Activated T-cell treated with anti-CD3 and anti-CD28 coated beads for 48 hours (primary cell): ENCODE results near the gene ITGB5.

Experiments
- DNase-seq: peaks from one replicate; pipeline ENCODE4 v3.0.0-alpha.2; 2020; ENCODE audit warnings: low read depth

ITGB5 gene

DNA sequence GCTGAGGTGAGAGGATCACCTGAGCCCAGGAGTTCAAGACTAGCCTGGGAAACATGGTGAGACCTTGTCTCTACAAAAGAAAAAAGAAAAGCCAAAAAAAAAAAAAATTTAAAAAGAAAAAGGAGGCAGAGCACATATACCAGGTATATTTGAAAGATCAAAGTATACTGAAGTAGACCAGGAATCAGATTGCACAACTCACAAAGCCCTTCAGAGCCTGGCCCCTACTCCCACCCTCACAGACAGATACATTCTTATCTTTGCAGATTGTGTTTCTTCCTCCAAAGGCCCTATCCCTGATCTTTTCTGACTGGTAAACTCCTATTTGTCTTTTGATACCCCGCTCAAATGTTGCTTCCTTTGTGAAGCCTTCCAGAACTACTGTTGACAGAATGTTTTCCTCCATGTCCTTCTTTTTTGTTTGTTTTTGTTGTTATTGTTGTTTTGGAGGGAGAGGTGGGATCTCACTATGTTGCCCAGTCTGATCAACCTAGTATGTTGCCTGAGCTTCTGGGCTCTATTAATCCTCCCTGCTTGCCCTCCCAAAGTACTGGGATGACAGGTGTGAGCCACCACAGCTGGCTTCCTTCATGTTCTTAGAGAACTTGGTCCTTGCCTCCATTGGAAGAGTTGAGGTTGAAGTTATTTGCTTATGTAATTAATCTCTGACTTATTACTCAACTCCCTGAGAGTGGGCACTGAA lies 9.8 kb upstream of the ITGB5 start:
- no peak for DNase-seq

DNA sequence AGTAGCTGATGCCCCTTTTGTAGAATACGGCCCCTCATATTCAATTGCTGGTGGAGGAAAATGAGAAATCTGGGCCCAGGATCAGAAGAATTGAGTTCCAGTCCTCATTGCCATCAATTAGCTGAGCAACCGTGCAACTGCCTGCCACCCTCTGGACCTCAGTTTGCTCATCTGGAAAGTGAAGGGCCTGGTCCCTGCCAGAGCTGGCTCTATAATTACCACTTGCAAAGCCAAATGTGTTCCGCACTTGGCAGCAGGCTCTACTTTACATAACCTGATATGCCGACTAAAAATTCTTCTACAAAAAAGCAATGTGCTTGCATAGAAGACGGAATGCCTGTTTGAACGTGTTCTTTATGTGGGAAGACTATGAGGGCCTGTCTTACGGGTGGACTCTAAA lies 8.6 kb upstream of the ITGB5 start:
- no peak for DNase-seq

DNA sequence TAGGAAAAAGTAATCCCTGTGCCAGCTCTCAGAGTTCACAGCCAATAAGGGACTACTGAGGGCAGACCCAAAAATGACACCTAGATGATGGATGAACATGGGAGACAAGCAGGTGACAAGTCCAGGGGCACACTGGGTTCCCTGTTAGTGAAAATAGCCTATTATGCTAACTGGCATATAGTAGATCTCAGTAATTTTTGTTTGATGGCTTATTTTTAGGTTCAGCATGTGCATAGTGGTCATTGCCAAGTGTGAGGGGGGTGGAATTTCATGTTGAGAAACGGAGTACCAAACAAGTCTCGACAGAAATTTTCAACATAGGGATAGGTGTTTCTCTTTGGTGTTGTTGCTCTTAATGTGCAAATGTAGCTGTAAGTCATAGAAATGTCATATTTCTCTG lies 6.4 kb upstream of the ITGB5 start:
- DNase-seq: no peak

DNA sequence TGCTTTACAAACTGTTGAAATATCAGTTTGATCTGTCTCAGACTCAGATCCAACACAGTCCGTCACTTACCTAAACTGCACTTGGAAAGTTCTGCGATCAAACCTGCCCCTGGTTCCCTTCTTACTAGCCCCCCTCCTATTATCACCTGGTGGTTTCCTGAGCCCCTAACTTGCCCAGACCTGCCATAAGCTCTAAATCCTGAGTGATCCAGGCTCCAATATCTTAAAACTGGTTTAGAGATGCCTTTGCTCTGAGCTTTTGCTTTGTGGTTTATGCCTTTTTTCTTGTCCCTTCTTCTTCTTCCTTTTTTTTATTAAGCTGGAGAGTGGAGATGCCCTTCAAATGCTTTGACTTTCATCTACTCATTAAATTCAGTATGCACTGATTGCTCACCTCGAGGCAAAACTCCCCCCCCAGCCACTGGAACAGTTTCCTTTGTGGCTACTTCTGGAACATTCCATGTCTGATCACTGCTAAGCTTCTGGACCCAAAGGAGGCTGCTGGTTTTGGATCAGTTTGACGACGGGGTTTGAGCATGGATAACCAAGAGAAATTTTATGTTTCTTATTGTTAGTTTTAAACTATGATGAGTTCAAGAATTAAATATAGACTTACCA lies 3.5 kb upstream of the ITGB5 start:
- DNase-seq: no peak

DNA sequence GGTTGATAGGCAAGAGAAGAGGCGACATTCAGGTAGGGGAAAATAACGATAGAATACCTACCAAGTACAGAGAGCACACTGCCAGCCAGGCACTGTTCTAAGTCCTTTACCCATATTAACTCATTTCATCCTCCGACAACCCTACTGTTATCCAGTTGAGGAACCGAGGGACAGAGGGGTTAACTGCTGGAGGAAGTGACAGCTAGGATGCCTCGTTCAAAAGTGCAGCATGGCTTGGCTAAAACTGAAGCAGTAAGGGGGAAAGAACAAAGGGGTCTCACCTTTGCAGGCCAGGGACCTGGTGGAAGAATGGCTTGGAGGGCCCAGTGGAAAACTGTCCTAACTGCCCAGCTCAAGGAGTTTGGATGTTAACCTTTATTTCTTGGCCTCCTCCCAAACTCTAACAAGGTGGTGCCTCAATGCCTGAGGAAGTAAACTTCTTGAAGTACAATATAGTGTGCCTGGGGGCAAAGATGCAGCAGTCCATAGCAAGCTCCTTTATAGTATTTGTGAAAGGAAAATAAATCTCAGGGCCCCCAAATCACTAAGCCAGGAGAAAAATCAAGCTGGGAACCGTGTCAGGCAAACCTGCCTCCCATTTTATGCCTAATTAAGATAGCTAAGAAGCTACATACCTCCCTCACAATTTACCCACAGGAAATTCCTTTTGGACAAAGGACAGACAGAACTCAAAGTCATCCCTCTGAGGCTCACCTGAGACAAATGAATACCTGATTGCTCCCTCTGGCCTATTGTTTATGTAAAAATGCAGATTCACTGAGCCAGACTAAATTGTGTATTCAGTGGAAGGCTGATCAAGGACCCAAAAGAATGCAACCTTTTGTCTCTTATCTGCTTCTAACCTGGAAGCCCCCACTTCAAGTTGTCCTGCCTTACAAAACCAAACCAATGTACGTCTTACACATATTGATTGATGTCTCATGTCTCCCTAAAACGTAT lies 1.6 kb upstream of the ITGB5 start:
- DNase-seq: no peak

DNA sequence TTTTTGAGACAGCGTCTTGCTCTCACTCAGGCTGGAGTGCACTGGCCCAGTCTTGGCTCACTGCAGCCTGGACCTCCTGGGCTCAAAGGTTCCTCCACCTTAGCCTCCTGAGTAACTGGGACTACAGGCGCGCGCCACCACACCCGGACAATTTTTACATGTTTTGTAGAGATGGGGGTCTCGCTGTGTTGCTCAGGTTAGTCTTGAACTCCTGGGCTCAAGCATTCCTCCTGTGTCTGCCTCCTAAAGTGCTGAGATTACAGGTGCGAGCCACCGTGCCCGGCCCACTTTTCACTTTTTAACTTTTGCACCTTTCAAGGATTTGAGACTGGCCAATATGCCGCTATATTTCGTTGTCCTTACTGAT lies 750 bp upstream of the ITGB5 start:
- no peak for DNase-seq

DNA sequence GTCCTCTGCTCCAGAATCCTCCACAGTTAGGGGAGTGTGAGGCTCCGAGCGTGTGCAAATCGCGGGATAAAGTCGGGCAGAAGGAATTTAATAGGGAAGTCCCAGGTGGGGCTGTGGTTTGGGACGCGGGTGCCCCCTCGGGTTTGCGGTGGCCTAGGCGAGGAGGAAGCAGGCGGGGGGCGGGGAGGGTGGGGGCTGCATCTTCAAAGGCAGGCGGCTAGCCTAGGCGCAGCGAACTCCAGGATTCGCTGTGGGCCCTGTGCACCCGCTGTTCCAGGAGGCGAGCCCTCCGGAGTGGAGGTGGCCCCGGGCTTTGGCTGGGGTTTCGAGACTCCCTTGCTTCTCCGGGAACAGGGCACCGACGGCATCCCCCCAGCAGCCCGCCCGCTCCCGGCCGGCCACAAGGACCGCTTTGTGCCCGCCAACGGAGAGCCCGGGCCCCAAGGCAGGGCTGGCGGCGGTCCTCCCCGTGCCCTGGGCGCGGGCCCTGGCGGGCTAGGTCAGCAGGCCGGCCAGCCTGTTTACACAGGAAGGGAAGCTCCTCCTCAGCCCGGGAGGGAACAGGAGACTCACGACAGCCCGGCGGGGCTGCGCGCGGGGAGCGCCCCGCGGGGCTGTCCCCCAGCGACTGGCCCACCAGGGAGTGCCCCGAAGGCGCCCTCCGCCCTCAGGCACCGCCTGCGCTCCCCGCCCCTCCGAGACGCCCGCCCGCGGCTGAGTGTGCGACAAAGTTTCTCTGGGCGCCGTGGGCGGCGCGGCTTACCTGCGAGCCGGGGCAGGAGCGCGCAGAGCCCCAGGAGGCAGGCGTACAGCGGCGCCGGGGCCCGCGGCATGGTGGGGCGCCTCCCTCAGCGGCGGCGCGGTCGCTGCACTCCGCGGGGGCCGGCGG lies 753 bp downstream of the ITGB5 start:
- DNase-seq: peak; percentile 24

DNA sequence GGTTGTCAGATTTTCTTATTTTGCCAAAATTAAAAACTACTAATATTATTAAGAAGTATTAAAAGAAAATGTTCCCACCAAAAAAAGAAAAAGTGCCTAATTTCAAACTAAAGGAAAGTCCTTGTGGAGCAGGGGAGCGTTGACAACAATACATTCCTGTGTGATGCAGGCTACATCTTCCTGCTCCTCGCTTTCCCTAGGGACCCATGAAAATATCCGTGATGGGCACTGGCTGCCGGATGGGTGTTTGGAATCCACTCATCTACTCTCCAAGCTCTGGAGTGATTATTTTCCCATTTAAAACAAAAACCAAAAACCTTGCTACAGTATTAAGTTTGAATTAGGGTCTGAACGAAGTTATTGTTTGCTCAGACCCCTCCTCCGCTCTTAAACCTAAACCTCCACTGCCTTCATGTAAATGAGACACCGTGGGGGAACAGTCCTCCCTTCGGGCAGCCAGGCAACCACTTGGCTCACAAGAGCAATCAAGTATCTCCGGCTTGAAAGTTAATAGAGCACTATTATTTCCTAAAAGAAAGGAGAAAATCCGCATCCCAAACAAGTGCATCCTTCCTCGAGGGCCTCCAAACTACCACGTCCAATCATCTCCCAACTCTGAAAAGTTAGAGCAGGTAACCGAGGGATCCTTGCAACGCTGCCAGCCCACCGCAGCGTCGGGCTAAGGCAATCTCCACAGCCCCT lies 1.5 kb downstream of the ITGB5 start:
- no peak for DNase-seq

DNA sequence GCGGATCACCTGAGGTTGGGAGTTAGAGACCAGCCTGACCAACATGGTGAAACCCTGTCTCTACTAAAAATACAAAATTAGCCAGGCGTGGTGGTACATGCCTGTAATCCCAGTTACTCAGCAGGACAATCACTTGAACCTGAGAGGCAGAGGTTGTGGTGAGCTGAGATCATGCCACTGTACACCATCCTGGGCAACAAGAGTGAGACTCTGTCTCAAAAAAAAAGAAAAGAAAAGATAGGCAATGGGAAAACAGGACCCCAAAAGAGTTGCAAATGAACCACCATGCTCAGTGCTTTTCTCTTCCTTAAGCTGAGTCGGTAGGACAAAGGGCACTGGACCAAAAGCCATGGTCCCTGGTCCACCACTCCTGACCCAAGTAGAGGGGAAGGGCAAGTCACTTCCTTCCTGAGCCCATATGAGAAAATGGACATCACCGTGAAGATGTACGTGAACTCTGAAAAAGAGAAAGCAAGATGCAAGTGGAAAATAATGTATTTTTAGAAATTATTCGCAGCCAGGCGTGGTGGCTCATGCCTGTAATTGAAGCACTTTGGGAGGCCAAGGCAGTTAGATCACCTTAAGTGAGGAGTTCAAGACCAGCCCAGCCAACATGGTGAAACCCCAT lies 2.6 kb downstream of the ITGB5 start:
- DNase-seq: no peak

DNA sequence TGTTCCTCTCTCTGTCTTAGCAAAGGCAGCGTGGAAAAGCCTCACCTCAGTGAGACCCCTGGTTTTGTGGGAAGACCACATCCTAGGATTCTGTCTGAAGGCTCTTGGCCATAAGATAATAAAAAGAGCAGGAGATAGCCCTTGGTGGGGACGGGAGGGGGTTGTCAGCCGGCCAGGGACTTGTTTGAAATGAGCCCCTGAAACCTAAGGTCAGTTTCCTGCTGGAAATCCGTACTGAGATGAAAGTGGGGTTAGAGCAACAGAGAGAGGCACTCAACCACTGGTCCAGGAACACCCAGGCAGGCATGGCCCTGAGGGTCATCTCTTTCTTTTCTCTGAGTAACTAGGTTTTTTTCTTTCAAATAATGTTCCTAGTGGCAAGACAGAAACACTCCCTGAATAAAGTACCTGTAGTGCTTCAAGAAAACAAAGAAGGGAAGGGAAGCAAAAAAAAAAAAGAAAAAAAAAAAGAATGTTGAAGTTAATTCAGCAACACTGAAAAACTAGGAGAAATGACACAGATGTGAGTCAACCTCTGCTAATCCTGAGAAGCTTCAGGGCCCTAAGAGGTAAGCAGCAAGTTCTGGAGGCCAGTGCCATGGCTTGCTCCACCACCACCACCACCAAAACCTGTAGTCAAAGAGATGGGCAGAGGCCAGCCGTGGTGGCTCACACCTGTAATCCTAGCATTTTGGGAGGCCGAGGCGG lies 3.2 kb downstream of the ITGB5 start:
- DNase-seq: no peak

DNA sequence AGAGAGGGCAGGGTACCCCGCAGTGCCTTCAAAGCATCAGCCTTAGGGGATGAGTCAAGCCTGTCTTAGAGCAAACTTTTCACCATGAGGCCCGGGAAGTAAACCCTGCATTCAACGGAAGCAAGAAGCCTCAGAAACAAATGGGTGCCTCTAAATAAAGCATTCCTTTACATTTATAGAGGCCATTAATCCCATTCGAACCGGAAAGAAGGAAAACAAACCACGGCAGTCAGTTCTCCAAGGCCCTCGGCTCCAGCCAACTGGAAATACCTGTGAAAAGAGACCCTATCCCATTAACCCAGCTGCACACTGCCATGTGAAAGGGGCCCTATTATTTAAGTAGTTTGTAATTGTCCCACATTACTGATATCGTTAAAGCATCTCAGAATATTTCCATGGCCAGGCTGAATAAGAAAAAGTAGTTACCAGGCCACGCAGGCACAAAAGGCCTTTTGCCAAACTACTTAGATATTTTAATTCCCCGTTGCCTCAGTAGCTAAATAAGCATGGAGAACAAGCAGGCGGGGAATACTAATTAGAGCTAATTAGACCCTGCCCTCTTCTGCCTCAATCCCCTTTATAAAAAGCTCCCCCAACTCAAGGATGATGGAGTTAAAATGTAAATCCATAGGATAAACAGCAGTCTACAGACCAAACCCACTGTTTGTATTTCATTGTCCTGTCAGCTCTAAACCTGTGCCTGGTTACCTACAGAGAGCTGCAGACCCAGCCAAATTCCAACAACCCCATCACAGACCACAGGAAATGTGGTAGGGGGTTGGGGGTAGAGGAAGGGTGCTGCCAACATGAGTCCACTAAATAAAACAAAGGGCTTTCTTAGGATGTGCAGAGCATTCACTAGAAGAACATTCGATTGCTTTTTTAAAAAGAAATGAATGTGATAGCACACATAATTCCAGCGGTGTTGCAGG lies 4.1 kb downstream of the ITGB5 start:
- no peak for DNase-seq

DNA sequence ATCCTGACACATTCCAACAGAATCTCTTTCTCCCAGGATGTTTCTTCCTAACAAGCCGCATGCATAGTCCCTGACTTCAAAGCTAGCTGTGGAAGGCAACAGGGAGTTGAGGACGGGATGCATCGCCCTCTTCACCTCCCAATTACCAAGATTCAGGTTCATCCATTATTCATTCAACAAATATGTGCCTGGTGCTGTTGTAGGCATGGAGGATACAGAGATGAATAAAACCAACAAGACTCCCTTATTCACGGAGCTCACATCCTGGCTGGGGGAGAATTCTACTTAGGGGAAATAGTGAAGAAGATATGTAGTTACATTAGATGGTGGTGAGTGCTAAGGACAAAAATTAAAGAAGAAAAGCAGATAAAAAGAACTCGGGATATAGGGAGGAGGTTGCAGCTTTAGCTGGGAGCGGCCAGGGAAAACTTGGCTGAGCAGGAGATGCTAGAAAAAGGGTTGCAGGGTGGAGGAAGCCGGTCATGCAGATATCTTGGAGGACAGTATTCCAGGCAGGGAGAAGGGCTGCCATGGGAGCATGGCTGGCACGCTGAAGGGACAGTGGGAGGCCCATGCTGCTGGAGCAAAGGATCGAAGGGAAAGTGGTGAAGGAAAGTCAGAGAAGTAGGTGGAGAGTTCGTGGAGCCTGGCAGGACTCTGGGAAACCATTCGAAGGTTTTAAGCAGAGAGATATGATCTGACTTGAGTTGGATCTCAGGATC lies 5.0 kb downstream of the ITGB5 start:
- no peak for DNase-seq

DNA sequence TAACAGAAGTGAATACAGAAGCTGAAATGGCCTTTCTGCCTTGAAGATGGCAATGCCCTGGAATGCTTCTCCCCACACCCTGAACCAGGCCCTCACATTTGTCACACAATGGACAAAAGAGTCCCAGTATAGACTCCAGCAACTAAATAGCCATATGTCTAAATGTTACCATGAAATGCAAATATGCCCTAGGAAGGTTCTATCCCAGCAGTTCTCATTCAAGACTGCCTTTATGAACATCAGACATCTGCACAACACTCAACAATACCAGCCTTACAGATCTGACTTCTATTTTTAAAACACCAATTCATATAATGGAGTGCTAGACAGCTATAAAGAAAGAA lies 7.9 kb downstream of the ITGB5 start:
- no peak for DNase-seq

DNA sequence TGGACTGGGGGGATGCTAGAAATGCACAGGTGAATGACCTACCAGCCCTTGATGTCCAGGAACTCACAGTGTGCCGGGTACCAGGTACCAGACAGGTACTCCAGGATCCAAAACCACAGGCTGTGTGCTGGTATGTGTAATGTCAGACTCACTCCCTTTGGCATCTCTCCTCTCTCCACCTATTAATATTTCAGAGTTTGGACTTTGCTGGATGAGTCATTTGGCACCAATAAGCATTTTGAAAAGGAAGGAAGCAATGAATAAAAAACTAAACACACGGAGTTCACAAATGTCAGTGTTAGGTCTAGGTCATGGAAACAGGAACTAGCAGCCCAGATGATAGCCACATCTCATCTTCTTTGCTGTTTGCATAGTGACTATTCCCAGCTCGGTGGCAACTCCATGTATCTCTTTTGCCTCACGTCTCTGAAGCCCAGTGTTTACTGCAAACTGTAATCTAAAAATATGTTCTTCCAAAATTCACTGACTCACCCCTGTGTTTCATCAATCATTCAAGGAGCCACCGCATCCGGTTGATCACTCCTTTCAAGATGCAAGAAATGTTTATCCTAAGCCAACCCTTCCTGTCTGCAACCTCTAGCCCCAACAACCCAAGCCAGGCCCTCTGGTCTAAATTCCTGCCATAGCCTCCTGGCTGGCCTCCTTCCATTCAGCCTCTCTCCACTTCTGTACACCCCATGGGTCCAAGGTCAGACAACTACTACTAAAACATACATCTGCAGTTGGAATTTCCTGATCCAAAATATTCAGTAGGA lies 8.4 kb downstream of the ITGB5 start:
- no peak for DNase-seq

DNA sequence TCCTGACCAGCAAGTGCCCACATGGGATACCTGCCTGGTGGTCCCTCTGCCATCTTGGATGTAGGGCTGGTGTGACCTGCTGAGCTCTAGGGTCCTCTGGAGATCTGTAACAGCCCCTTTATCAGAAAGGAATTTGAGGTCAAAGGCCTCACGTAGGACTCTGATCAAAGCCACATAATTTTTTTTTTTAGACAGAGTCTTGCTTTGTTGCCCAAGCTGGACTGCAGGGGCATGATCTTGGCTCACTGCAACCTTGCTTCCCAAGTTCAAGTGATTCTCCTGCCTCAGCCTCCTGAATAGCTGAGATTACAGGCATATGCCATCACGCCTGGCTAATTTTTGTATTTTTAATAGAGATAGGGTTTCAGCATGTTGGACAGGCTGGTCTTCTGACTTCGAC lies 9.5 kb downstream of the ITGB5 start:
- no peak for DNase-seq

DNA sequence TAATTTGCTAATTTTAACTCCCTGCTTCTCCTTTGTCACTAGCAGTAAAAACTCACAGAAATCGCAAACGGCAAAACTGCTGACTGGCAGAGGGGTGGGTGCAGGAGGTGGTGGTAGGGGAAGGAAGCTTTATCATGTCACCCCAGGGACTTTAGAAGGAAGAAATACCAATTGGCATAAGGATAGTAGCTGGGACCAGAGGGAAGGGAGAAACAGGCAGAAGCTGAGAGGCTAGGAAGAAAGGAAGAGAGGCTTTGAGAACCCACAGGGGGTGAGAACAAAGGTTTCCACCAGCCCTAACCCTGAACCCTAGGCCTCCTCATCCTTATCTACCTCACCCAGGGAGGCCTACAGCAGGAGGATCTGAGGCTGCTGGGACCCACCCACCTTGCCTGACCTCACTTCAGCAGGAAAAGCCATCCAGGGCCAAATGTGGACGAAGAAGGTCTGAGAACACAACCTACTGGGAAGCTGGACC lies 10.7 kb downstream of the ITGB5 start:
- no peak for DNase-seq

DNA sequence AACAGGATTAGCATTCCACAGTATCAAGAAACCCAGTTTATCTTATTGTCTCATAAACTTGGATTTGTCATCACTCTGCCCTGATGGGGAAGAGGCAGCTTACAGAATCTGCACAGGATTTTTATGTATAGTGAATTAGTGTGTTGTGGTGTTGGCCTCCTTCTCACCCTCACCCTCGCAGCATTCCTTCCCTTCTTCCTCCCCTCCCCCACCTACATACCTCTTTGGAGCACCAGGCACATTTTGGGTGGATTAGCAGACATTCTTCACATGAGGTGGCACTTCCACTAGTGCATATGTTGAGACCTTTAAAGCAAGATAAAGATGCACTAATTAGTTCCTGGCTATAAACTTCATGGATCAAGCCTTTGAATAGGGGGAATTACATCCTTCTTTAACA lies 13.9 kb downstream of the ITGB5 start:
- no peak for DNase-seq

DNA sequence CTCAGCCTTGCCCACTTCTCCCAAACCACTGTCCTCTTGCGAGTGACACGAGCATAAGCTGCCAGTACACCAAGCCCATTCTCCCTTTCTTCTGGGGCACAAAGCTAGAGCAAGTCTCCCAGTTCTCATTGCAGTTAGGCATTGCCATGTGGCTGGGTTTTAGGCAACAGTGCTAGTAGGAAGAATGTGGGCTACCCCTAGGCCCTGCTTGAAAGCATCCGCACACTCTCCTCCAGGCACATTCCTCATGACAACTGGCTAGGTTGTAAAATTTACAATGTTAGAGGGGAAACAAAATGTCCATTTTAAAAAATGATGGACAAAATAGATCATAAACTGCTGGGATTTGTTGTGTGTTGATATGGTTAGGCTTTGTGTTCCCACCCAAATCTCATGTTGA lies 19.7 kb downstream of the ITGB5 start:
- no peak for DNase-seq
